T-helper 2 cell treated with Interferon-gamma antibody and Interleukin-4, amounts not matched to agents 5 μg/mL and 100 μg/mL, for 36 hours (primary cell): ENCODE data around the gene KLHL17.
"Not testable (repeated sequence)": the region's sequence is repeated elsewhere in the genome, so short reads cannot be mapped to it uniquely, and the experiment has no call there.

Experiments used
- DNase-seq: peaks from one replicate; pipeline ENCODE4 v3.0.0; 2021; ENCODE audit warnings: low spot score
- H3K27ac Mint-ChIP-seq: one replicate; pipeline ENCODE4 v1.8.0; 2021; ENCODE audit warnings: mild to moderate bottlenecking, mixed read lengths
- H3K27me3 Mint-ChIP-seq: one replicate; pipeline ENCODE4 v1.8.0; 2021; ENCODE audit warnings: low read depth, mixed read lengths
- H3K36me3 Mint-ChIP-seq: one replicate; pipeline ENCODE4 v1.8.0; 2021; ENCODE audit warnings: low read depth, mixed read lengths
- H3K4me1 Mint-ChIP-seq: one replicate; pipeline ENCODE4 v1.8.0; 2021; ENCODE audit warnings: low read depth, mixed read lengths
- H3K4me3 Mint-ChIP-seq: one replicate; pipeline ENCODE4 v1.8.0; 2022; ENCODE audit warnings: mild to moderate bottlenecking, moderate library complexity, mixed read lengths
- H3K9me3 Mint-ChIP-seq: one replicate; pipeline ENCODE4 v1.8.0; 2021; ENCODE audit warnings: mixed read lengths

The KLHL17 gene

DNA sequence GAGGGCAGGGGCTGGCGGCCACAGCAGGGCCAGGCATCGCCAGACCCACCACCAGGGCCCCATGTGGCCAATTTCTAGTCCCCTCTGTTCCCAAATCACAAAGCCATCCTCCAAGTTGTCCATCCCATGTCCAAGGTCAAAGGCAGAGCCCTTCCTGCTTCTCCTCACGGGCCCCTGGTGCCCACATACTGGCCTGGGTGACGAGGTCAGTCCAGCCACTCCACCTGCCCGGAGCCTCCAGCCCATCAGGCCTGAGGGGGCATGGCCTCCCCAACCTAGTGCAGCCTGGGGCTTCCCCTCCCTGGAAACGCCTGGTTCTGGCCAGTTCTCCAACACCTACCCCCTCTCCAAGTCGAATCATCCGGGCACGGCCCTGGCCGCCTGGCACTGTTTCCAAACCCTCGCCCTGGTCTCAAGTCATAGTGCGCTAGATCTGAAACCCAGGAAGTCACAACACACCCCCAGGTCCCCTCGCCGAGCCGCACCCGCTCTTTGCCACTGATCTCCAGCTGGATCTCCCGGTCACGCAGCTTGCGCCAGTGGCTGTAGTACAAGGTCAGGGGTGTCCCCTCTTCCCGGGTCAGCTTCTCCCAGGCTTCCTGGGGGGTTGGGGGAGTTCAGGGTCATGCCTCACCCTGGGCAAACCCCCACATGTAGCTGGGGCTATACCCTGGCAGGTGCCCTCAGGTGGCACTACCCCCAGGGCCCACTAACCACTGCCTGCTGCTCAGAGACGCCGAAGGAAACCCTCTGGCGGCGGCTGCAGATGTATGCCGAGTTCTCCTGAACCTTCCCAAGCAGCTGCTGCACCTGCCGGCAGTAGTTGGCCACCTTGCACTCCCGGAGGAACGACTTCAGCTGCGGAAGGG is 14.5 kb upstream of the KLHL17 start:
- no peaks in the 10 kb centered on the region for H3K9me3 Mint-ChIP-seq
- H3K4me3 Mint-ChIP-seq, result no peak overlapping the region
- no peak for DNase-seq
- peaks cover 36% of the 10 kb centered on the region for H3K36me3 Mint-ChIP-seq
- peaks cover 3% of the 10 kb centered on the region for H3K4me1 Mint-ChIP-seq
- H3K27me3 Mint-ChIP-seq, result peaks cover 9% of the 10 kb centered on the region
- H3K27ac Mint-ChIP-seq, result no peak overlapping the region

GRCh38 chr1:946811-947210 is 13.6 kb upstream of the KLHL17 start:
- peaks cover 43% of the 10 kb centered on the region for H3K36me3 Mint-ChIP-seq
- H3K27ac Mint-ChIP-seq, DNase-seq, H3K27me3 Mint-ChIP-seq, H3K9me3 Mint-ChIP-seq, H3K4me1 Mint-ChIP-seq, H3K4me3 Mint-ChIP-seq: not testable (repeated sequence)

GRCh38 chr1:947958-948357 is 12.4 kb upstream of the KLHL17 start:
- H3K27ac Mint-ChIP-seq, result no peak overlapping the region
- H3K4me1 Mint-ChIP-seq, result no peaks in the 10 kb centered on the region
- H3K27me3 Mint-ChIP-seq, result peaks cover 4% of the 10 kb centered on the region
- no peaks in the 10 kb centered on the region for H3K9me3 Mint-ChIP-seq
- no peak for DNase-seq
- no peak overlapping the region for H3K4me3 Mint-ChIP-seq
- H3K36me3 Mint-ChIP-seq, result peaks cover 45% of the 10 kb centered on the region

DNA sequence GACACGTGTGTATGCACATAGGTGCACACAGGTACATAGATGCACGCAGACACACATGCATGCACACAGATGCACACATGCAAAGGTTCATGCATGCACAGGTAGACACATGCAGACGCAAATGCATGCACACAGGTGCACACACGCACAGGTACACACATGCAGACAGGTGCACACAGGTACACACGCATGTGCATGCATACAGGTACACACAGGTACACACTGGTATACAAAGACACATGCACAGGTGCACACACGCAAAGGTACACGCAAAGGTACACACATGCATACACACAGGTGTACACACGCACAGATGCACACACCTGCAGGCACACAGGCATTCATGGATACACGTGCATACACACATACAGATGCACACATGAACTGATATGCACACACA is 10.1 kb upstream of the KLHL17 start:
- H3K27ac Mint-ChIP-seq, result no peak overlapping the region
- no peak overlapping the region for H3K4me3 Mint-ChIP-seq
- no peaks in the 10 kb centered on the region for H3K27me3 Mint-ChIP-seq
- no peak for DNase-seq
- no peaks in the 10 kb centered on the region for H3K4me1 Mint-ChIP-seq
- H3K9me3 Mint-ChIP-seq, result no peaks in the 10 kb centered on the region
- peaks cover 49% of the 10 kb centered on the region for H3K36me3 Mint-ChIP-seq

DNA sequence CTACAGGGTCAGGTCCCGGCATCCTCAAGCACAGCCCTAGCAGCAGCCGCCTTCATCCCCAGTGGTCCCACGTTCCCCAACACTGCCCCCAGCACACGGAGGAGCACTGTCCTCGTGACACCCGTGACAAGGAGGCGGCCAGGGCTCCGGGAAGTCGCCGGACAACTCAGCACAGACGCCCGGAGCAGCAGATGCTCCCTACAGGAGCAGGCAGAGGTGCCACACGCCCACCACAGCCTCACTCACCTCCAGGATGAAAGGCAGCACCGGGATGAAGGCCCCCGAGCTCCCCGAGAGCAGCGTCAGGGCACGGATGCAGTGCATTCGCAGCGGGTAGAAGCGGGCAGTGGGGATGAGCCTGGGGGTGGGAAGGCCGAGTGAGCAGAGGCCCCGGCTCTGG is 9.5 kb upstream of the KLHL17 start:
- Mint-ChIP-seq H3K27me3 (no peaks in the 10 kb centered on the region), H3K27ac (no peak overlapping the region), H3K36me3 (peaks cover 45% of the 10 kb centered on the region), H3K9me3 (no peaks in the 10 kb centered on the region), H3K4me1 (no peaks in the 10 kb centered on the region), H3K4me3 (no peak overlapping the region)
- no peak for DNase-seq

- Mint-ChIP-seq H3K36me3 (peaks cover 44% of the 10 kb centered on the region), H3K27ac (no peak overlapping the region), H3K4me3 (no peak overlapping the region), H3K4me1 (no peaks in the 10 kb centered on the region), H3K9me3 (no peaks in the 10 kb centered on the region), H3K27me3 (no peaks in the 10 kb centered on the region)
- DNase-seq, result no peak
These were observed 9.0 kb upstream of the KLHL17 start for GRCh38 chr1:951364-951763.

DNA sequence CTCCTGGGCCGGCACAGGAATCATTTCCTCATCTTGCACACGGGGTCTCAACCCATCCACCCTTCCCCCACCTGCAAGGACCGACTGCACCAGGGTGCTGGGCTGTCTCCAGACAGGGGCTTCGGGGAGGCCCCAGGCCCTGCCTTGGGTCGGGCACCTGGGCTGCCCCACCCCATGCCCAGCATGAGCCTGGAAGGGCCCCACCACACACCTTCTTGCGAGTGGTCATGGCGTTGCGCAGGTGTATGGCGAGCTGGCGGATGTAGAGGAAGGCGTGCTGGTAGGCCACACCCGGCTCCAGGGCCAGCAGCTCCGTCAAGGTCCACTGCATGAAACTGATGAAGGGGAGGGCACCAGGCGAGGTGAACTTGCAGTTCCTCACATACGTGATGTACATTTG is 8.2 kb upstream of the KLHL17 start:
- no peak for DNase-seq
- Mint-ChIP-seq H3K27ac (no peak overlapping the region), H3K27me3 (no peaks in the 10 kb centered on the region), H3K9me3 (no peaks in the 10 kb centered on the region), H3K4me3 (no peak overlapping the region), H3K4me1 (no peaks in the 10 kb centered on the region), H3K36me3 (peaks cover 44% of the 10 kb centered on the region)

DNA sequence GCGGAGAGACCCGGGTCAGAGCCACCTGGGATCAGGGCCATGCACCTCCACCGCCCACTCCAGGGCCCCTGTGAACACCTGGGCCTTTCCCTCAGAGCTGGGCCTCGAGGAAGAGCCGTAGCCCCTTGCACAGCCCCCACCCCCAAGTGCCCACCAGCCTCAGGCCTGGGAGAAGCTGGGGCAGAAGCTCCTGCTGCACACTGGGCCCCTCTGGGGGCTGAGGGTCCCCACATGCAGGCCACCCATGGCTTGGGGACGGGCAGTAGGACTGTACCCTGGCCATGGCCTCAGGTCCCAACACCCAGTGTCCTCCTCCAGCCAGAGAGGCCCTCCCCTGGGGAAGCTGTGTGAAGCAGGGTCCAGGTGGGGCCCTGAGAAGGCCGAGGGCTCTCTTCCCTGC is 7.8 kb upstream of the KLHL17 start:
- Mint-ChIP-seq H3K9me3 (no peaks in the 10 kb centered on the region), H3K4me3 (no peak overlapping the region), H3K27me3 (no peaks in the 10 kb centered on the region), H3K36me3 (peaks cover 42% of the 10 kb centered on the region), H3K4me1 (peaks cover 2% of the 10 kb centered on the region), H3K27ac (no peak overlapping the region)
- DNase-seq, result no peak

DNA sequence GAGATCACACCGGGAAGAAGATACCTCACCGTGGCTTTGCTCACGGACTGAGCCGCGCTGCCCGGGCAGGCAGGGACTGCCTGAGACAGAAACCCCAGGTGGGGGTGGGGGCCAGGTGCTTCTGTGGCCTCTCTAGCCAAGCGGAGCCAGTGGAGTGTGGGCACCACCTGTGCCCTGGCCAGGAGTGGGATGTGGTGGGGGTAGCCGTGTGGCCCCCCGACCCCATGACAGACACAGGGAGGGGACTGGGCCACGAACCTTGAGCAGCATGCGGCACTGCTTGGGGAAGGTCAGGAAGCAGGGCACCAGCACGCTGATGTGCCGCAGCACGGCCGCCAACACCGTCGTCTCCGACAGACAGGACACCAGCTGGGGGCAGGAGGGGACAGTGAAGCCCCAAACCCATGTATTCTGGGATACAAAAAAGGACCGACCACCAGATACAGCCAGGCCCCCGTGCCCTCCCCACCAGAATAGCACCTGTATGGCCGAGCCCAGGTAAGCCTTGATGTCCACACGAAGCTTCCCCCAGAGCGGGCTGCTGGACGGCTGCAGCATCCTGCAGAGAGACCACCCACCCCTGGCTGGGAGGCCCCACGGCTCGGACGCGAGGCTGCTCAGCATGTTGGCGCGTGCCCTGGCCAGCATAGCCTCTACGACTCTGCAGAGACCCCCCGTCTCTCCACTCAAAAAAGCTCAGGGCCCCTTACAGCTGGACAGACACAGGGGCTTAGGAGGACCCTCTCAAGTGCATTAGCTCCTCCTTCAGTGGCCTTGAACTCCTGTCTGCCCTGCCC is 6.7 kb upstream of the KLHL17 start:
- H3K27me3 Mint-ChIP-seq, result no peaks in the 10 kb centered on the region
- no peak for DNase-seq
- H3K36me3 Mint-ChIP-seq, result peaks cover 42% of the 10 kb centered on the region

DNA sequence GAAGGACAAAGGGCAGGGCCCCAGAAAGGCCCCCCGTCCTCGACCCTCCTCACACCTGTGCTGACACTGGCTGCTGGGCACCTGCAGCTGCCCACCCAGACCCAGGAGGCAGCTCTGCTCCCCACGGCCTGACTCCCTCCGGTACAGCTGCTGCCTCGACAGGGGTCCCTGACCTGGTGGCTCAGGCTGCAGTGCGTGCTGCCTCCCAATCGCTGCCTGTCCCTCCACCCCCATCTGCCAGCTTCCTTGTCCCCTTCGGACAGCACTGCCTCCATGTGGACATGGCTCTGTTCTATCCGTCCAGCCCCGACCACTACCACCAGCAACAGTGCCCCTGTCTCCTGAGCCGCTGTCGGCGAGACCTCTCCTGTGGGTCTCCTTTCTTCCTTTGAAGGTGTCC is 5.5 kb upstream of the KLHL17 start:
- Mint-ChIP-seq H3K36me3 (peaks cover 35% of the 10 kb centered on the region), H3K27ac (no peak overlapping the region), H3K27me3 (no peaks in the 10 kb centered on the region)

More for the DNA sequence above, 6.7 kb upstream of the KLHL17 start:
- Mint-ChIP-seq H3K27ac (no peak overlapping the region), H3K9me3 (no peaks in the 10 kb centered on the region), H3K4me1 (peaks cover 7% of the 10 kb centered on the region), H3K4me3 (no peak overlapping the region)

GRCh38 chr1:955474-955873 is 4.9 kb upstream of the KLHL17 start:
- Mint-ChIP-seq H3K27me3 (no peaks in the 10 kb centered on the region), H3K36me3 (peaks cover 30% of the 10 kb centered on the region), H3K27ac (no peak overlapping the region), H3K9me3 (no peaks in the 10 kb centered on the region), H3K4me1 (peaks cover 7% of the 10 kb centered on the region), H3K4me3 (no peak overlapping the region)
- DNase-seq, result no peak

More for the DNA sequence above, 5.5 kb upstream of the KLHL17 start:
- DNase-seq, result no peak
- H3K4me1 Mint-ChIP-seq, result peaks cover 7% of the 10 kb centered on the region
- H3K9me3 Mint-ChIP-seq, result no peaks in the 10 kb centered on the region
- H3K4me3 Mint-ChIP-seq, result no peak overlapping the region

DNA sequence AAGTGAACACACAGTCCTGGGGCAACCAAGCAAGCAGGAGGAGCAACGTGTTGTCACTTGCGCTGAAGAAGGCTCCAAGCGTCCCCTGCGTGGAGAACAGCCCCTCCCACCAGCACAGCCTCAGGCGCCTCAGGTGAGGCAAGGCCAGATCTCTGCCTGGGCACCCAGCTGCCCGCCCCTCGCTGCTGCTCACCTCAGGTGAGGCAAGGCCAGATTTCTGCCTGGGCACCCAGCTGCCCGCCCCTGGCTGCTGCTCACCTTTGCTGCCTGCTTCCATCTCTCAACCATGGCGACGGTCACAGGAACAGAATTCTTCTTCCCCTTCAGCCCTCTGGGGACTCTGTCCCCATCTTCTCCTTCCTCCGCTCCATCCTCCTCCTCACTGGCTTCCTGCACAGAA is 3.7 kb upstream of the KLHL17 start:
- Mint-ChIP-seq H3K27me3 (no peaks in the 10 kb centered on the region), H3K4me1 (peaks cover 7% of the 10 kb centered on the region), H3K36me3 (peaks cover 21% of the 10 kb centered on the region), H3K9me3 (no peaks in the 10 kb centered on the region), H3K27ac (no peak overlapping the region), H3K4me3 (no peak overlapping the region)
- DNase-seq, result no peak

GRCh38 chr1:958823-959730 is 1.3 kb upstream of the KLHL17 start, which contains the start of gene NOC2L:
TSS of gene NOC2L (minus strand) at chr1:959256. CDS start at chr1:959240, 16 bp downstream.
- Mint-ChIP-seq H3K9me3 (no peaks in the 10 kb centered on the region), H3K4me3 (peak within 1 kb of the TSS; percentile 94), H3K27me3 (no peaks in the 10 kb centered on the region), H3K27ac (peak within 1 kb of the TSS; percentile 86), H3K36me3 (peaks cover 16% of the 10 kb centered on the region), H3K4me1 (peaks cover 7% of the 10 kb centered on the region)
- peak; percentile 90 for DNase-seq
